ENCODE results near the gene PIAS3.

GRCh38 chr1:145826030-145826429 lies 32.9 kb downstream of the PIAS3 start:
- TF ChIP-seq POLR2A (IDR thresholded peaks at IDR 0.05) = no peak
- TF ChIP-seq CTCF (IDR thresholded peaks at IDR 0.05) = no peak
- TF ChIP-seq POLR2AphosphoS5 (IDR thresholded peaks at IDR 0.05) = no peak
- no peak for TF ChIP-seq EP300 (IDR thresholded peaks at IDR 0.05)

Measured in suprapubic skin (tissue), 4 donors.